HG02763 (cell line): ENCODE results near the gene CELSR3.

Source experiments
- ATAC-seq: cut with Tn5 transposase; IDR thresholded peaks from one replicate; pipeline ENCODE4 v1.9.1; 2021; ENCODE audit warnings: mild to moderate bottlenecking, moderate library complexity; ENCODE audit not compliant: unreplicated experiment

Gene CELSR3

GRCh38 chr3:48634661-48635221 lies 27.9 kb downstream of the CELSR3 start:
- ATAC-seq: peak; percentile 14

DNA sequence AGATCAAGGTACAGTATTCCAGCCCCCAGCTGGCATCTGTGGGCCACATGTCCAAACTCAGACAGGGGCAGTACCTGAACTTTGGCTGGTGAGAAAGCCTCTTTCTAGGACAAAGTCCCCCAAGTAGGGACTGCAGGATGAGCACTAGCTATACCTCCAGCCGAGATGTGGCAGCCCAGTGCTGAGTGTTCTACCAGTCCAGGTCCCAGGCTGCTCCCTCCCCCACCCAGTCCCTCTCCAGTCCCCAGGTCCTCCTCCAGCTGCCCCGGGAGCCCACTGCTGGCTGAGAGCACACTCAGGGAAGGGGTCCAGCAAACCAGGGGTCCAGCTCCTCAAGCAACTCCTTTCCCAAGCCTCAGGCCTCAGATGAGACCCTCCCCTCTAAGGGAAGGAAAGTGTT lies 28.9 kb downstream of the CELSR3 start:
- ATAC-seq: no peak

DNA sequence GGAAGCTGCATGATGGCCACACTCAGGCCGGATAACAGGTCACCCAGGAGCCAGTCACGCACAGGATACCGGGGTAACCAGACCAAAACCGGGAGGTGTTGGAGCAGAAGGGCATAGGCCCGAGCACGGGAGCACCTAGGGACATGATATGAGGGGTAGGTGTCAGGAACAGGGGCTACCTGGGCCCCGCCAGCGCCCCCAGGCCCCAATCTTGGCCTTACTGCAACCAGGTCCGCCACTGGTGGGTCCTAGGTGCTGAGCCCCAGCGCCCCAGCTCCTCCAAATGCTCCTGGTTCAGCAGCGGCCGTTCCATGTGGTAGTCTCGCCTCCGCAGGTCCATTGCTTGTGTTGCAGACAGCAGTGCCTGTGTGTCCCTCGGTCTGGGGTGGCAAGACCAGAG lies 29.4 kb downstream of the CELSR3 start:
- no peak for ATAC-seq

- ATAC-seq: no peak
Observed at GRCh38 chr3:48631516-48632448, 30.9 kb downstream of the CELSR3 start.

DNA sequence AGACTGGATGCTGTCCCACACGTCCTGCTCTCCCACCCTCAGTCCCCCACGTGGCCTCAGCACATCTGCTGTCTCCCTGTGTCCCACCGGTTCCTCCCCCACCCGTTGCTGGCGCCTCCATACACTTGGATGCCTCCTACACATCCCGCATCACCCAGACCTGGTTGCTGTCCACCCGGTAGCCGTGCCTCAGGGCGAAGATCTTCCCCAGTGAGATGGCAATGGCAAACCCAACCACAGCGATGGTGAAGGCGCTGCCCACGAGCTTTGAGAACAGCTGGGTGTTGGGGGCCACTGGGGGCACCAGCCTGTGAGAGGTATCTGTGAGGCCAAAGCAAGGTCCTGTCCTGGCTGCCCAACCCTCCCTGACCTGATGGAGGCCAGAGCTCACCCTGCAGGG lies 31.9 kb downstream of the CELSR3 start:
- no peak for ATAC-seq

DNA sequence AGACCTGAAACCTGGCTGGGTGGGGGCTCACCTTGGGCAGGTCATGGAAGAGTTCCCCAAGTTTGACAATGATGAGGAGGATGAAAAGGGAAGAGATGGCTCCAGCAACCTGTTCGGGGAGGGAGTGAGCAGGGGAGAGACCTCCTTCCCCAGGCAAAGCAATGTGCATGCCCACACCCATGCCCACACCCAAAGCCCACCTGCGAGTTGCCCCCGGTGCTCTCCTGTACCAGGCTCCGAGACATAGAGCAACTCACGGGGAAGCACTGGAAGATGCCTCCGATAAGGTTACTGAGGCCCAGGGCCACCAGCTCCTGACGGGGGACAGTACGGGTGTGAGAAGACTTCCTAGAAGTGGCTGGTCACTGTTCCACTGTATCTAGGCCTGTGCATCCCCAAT lies 32.3 kb downstream of the CELSR3 start:
- ATAC-seq: no peak

- no peak for ATAC-seq
Observed at GRCh38 chr3:48629894-48630293, 32.8 kb downstream of the CELSR3 start.

GRCh38 chr3:48628277-48629017 lies 34.2 kb downstream of the CELSR3 start:
- ATAC-seq: no peak

DNA sequence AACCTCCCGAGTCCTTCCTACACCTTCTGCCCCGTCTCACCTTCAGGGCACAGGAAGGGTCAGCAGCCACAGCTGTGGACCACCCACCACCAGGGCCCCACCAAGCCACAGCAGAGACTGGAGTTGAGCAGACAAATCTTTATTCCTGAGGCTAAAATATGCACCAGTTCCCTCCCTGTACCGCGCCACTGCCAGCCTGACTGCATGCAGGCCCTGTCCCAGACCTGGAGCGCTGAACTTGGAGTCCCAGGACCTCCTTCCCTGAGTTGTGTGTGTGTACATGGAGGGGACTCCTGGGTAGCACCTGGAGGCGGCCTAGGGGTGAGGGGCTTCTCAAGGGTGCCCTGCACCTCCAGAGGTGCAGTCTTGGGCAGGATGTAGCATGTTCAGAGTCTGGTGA lies 37.1 kb downstream of the CELSR3 start:
- no peak for ATAC-seq

- no peak for ATAC-seq
Observed at GRCh38 chr3:48624767-48625166, 37.9 kb downstream of the CELSR3 start.

DNA sequence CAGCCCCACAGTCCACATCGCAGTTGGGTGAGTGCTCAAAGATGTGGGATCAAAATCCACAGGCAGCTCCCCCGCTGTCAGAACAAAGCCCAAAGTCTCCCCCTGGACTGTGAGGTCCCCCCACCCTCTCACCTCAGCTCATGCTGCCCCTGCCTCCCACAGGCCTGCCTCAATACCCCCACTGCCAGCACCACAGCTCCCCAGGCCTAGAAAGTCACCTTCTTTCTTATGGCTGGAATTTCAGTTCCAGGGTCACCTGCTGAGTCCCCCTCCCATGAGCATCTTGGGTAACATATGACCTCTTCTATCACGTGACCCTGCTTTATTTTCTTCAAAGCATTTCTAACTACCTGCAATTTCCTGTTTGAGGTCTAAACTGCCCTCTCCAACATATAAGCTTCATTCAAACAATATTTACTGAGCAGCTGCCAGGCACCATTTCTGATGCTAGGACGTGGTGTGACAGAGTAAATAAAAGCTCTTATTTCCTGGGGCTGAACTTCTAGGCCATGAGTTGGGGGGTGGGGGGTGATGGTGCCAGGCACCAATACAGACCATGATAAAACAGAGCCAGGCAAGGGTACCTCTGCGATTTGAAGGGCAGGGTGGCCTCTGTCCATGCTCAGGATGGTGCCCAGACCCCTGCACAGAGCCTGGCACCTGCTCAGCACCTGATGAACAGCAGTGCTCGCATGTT lies 38.7 kb downstream of the CELSR3 start:
- ATAC-seq: no peak

DNA sequence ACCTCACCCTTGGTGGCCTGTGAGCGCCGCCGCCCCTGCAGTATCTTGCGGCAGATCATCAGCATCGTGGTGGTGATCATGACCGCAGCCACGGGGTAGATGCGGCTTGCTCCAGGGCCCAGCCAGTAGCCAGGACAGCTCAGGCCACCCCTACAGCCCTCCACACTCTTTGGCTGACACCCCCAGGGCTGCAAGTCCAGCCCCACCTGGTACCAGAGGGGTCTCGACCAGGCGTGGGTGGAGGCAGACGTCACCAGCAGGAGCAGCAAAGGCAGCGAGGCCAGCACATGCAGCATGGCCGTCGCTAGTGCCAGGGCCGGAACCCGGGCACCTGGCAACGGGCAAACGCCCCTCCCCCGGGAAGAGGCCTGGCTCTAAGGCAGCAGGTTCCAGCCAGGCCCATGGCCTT lies 41.2 kb downstream of the CELSR3 start, which contains the start of gene TMEM89:
Gene TMEM89 (minus strand): TSS at position 309 of the 409 bp plus-strand sequence. CDS start 13 bp downstream, at position 296.
- ATAC-seq: no peak

- ATAC-seq: no peak
Observed at GRCh38 chr3:48619541-48620524, 42.9 kb downstream of the CELSR3 start.

DNA sequence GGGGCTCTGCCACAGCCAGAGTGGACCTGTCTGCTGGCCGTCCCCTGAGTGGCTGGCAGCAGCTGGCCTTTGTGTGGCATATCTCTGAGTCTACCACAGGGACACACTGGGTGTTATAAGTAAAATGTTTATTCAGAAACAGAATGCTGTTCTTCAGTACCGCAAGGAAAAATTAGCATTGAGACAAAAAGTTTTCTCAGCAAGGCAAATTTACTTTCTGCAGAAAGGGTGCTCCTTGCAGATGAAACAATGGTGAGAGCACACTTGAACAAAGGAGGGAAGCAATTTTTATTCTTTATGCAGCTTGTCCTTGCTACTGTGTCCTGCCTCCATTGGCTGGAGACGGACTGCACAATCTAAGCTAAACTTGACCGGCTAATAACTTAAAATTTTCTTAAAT lies 45.1 kb downstream of the CELSR3 start:
- ATAC-seq: no peak

DNA sequence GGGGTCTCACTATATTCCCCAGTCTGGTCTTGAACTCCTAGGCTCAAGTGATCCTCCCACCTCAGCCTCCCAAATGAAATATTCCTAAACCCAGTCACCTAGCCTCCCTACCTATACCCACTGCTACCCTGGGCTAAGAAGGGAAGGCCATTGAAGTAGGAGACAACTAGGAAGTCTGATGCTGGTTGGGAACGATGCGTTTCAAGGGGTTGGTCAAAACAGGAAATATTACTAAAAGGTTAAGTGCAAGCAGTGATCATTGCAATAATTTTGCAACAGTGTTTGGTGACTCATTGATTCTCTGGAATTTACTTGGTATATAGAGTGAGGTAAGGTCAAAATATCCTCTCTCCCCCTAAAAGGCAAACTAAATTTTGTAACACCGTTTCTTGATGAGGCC lies 48.6 kb downstream of the CELSR3 start:
- ATAC-seq: no peak

DNA sequence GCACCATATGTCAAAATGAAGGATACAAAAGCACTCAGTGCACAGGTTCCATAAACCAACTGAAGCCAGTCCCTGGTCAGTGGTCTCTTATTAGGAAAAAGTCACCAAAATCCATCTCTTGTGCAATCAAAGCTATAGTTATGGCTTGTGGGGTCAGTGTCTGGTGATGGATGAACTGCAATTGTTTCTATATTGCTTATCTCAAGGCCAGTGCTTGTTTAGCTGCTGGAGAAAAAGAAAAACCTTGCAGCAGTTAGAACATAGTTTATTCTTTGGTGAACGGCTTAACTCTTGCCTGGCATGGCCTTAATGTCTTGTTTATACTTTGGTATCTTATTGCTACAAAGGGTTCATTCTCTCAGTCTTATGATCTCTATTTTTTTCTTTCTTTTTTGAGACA lies 50.4 kb downstream of the CELSR3 start:
- no peak for ATAC-seq

GRCh38 chr3:48609088-48610005 lies 53.3 kb downstream of the CELSR3 start, which contains the start of gene UQCRC1:
Gene UQCRC1 (minus strand): TSS chr3:48609646. CDS start chr3:48609620, 26 bp downstream.
- peak; percentile 97 for ATAC-seq

- no peak for ATAC-seq
Observed at GRCh38 chr3:48607519-48607918, 55.2 kb downstream of the CELSR3 start.

- no peak for ATAC-seq
Observed at GRCh38 chr3:48601622-48601994, 61.1 kb downstream of the CELSR3 start.
